Measurements from ENCODE around the gene ZNF587.
"Not testable (repeated sequence)": the region's sequence is repeated elsewhere in the genome, so short reads cannot be mapped to it uniquely, and the experiment has no call there.

The ZNF587 gene

DNA sequence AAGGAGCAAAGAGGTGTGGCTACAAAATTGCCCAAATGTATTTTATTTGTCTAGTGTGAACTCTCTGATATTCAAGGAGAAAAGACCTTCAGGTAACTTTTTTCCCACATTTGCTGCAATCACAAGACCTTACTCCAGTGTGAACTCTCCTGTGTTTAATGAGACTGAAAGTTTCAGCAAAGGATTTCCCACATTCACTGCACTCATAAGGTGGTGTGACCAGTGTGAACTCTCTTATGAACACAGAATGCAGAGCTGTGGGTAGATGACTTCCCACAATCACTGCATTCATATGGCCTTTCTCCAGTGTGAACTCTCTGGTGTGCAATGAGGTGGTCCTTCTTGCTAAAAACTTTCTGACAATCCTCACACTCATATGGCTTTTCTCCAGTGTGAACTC lies 22.8 kb downstream of the ZNF587 start:
- H3K36me3 ChIP-seq (ENCODE audit: control insufficient read depth, insufficient read depth, low read length): peaks cover 4% of the 10 kb centered on the region
- no peak for DNase-seq (ENCODE audit: extremely low read depth, insufficient read length)
- no peak overlapping the region for H3K4me3 ChIP-seq (replicated peaks; ENCODE audit: low read depth, low read length)
- H3K27me3 ChIP-seq (replicated peaks; ENCODE audit: control insufficient read depth, insufficient read depth, low read length): no peaks in the 10 kb centered on the region
- TF ChIP-seq, protein P1, sequence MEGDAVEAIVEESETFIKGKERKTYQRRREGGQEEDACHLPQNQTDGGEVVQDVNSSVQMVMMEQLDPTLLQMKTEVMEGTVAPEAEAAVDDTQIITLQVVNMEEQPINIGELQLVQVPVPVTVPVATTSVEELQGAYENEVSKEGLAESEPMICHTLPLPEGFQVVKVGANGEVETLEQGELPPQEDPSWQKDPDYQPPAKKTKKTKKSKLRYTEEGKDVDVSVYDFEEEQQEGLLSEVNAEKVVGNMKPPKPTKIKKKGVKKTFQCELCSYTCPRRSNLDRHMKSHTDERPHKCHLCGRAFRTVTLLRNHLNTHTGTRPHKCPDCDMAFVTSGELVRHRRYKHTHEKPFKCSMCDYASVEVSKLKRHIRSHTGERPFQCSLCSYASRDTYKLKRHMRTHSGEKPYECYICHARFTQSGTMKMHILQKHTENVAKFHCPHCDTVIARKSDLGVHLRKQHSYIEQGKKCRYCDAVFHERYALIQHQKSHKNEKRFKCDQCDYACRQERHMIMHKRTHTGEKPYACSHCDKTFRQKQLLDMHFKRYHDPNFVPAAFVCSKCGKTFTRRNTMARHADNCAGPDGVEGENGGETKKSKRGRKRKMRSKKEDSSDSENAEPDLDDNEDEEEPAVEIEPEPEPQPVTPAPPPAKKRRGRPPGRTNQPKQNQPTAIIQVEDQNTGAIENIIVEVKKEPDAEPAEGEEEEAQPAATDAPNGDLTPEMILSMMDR (IDR thresholded peaks at IDR 0.05; ENCODE audit: insufficient read depth, low read length, poor library complexity, severe bottlenecking): no peak

DNA sequence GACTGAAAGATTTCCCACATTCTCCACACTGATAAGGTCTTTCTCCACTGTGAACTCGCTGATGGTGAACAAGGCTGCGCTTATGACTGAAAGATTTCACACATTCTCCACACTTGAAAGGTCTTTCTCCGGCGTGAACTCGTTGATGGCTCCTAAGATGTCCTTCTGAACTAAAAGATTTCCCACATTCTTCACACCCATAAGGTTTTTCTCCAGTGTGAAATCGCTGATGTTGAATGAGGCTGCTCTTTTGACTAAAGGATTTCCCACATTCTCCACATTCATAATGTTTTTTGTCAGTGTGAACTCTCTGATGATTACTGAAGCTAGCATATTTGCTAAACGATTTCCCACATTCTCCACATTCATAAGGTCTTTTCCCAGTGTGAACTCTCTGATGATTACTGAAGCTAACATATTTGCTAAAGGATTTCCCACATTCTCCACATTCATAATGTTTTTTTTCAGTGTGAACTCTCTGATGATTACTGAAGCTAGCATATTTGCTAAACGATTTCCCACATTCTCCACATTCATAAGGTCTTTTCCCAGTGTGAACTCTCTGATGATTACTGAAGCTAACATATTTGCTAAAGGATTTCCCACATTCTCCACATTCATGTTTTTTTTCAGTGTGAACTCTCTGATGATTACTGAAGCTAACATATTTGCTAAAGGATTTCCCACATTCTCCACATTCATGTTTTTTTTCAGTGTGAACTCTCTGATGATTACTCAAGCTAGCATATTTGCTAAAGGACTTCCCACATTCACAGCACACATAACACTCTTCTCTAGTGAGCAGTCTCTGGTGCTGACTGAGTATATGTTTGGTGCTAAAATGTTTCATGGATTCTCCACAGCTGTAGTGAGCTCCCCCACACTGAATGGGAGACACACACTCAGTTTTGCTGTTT lies 24.5 kb downstream of the ZNF587 start:
- H3K4me3 ChIP-seq (replicated peaks; ENCODE audit: low read depth, low read length); H3K27me3 ChIP-seq (replicated peaks; ENCODE audit: control insufficient read depth, insufficient read depth, low read length); DNase-seq (ENCODE audit: extremely low read depth, insufficient read length); H3K36me3 ChIP-seq (ENCODE audit: control insufficient read depth, insufficient read depth, low read length): not testable (repeated sequence)

- DNase-seq (ENCODE audit: extremely low read depth, insufficient read length): no peak
- Histone ChIP-seq H3K27me3 (replicated peaks; ENCODE audit: control insufficient read depth, insufficient read depth, low read length) (no peaks in the 10 kb centered on the region), H3K4me3 (replicated peaks; ENCODE audit: low read depth, low read length) (no peak overlapping the region), H3K36me3 (ENCODE audit: control insufficient read depth, insufficient read depth, low read length) (no peaks in the 10 kb centered on the region; the same call in 1 of the 2 replicates)
- TF ChIP-seq, protein P1 (IDR thresholded peaks at IDR 0.05; ENCODE audit: insufficient read depth, low read length, poor library complexity, severe bottlenecking): no peak
These were observed 36.4 kb downstream of the ZNF587 start for GRCh38 chr19:57886046-57886445.

GRCh38 chr19:57887195-57887941 lies 37.7 kb downstream of the ZNF587 start:
- Histone ChIP-seq H3K36me3 (ENCODE audit: control insufficient read depth, insufficient read depth, low read length) (no peaks in the 10 kb centered on the region; the same call in 1 of the 2 replicates), H3K4me3 (replicated peaks; ENCODE audit: low read depth, low read length) (no peak overlapping the region), H3K27me3 (replicated peaks; ENCODE audit: control insufficient read depth, insufficient read depth, low read length) (no peaks in the 10 kb centered on the region)
- TF ChIP-seq, protein P1 (IDR thresholded peaks at IDR 0.05; ENCODE audit: insufficient read depth, low read length, poor library complexity, severe bottlenecking): no peak
- DNase-seq (ENCODE audit: extremely low read depth, insufficient read length): no peak

DNA sequence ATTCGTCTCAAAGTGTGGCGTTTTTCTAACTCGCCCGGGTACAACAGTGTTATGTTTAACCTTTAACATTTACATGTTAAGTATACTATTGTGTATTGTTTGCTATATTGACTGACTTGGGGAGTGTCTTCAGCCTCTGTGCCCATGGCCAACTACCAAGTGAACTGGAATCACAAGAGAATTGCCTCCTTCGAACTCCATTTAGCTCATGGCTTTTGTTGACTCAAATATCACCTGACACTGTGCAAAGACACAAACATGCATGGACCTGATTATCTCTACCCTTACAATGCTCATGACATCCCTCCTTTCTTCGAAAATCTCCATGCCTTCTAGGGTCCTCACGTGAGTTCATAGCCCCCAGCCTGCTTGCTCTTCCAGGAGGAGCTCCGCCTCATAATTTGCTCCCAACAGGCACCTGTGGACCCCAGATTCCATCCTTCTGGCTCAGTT lies 38.5 kb downstream of the ZNF587 start:
- Histone ChIP-seq H3K27me3 (replicated peaks; ENCODE audit: control insufficient read depth, insufficient read depth, low read length) (no peaks in the 10 kb centered on the region), H3K4me3 (replicated peaks; ENCODE audit: low read depth, low read length) (peak overlapping the region; percentile 76), H3K36me3 (ENCODE audit: control insufficient read depth, insufficient read depth, low read length) (no peaks in the 10 kb centered on the region; the same call in 1 of the 2 replicates)
- DNase-seq (ENCODE audit: extremely low read depth, insufficient read length): no peak
- TF ChIP-seq, protein P1 (IDR thresholded peaks at IDR 0.05; ENCODE audit: insufficient read depth, low read length, poor library complexity, severe bottlenecking): no peak

Measured in GM06990 (cell line).